Measurements from ENCODE around the gene NAV2. TPM values are rescaled to one million over a fixed set of nuclear protein-coding genes. Genes with fewer than 3 reads are reported as not detected.
"Not testable (repeated sequence)": the region's sequence is repeated elsewhere in the genome, so short reads cannot be mapped to it uniquely, and the experiment has no call there.

Gene NAV2
- total and polyA plus RNA-seq, 4 experiments from 2014 or later: 1.1 to 6.2 (median 4.2) TPM; not detected in 1

DNA sequence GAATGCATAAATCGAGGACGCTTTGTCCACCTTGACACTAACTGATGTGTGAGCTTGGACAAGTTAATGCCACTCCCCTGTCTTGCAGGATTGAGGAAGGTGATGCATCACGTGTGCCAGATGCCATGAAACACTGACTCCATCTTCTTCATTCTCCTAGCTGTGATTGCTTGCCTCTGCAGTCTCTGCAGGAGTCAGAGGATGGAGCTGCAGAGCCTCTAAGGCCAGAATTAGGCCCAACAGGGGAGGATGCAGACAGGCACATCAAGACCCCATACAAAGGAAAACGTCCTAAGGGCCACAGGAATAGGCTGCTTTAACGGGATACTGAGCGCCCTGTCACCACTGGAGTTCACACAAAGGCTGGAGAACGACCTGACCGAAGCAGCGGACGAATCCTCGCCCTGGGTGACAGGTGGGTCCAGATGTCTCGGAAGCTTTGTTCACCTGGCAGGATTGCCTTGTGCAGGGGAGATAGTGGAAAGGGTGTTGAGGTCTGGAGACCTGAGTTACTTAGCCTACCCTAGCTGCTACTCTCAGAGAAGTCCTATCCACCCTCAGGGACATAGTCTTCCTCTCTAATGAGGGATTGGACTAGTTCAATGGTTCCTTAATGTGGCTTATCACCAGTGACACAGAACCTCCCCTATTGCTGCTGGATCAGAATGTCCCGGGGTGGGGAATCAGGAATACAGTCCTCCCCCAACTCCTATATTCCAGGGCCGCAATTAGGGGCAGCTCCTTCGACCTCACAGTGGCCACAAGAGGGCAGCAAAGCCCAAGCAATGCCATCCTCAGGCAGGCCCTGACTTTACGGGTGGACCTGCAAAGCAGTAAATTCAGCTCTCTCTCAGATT lies 415.3 kb downstream of the NAV2 start:
- Mint-ChIP-seq H3K27me3 (peaks cover 2 to 5% of the 10 kb centered on the region in 2 donors), H3K9me3 (no peaks in the 10 kb centered on the region), H3K4me1 (peaks cover 6 to 14% (median 8%) of the 10 kb centered on the region in 4 donors), H3K27ac (peak overlapping the region in 1 of 7 donors; percentile 29), H3K36me3 (no peaks in the 10 kb centered on the region), H3K4me3 (no peak overlapping the region)
- Histone ChIP-seq H3K9me3 (ENCODE audit: control insufficient read depth in 1 of 2, low read length in 2 of 2) (no peaks in the 10 kb centered on the region), H3K36me3 (ENCODE audit: insufficient read depth, low read length) (no peaks in the 10 kb centered on the region), H3K27ac (ENCODE audit: low read depth, low read length) (no peak overlapping the region), H3K27me3 (ENCODE audit: insufficient read depth, low read length) (no peaks in the 10 kb centered on the region), H3K4me3 (ENCODE audit: low read length in 2 of 2) (no peak overlapping the region), H3K4me1 (ENCODE audit: insufficient read depth, low read length) (peaks cover 13% of the 10 kb centered on the region)
- intact Hi-C loops (cut with micrococcal nuclease): loop anchor here (1.0 to 5.0 kb wide), 5 partner anchors 209 to 545 kb away; no protein-coding TSS in a partner anchor
- CTCF ChIA-PET (ENCODE audit: partially characterized antibody): interaction anchor here (0.7 to 6.4 kb wide), 33 partner anchors 11 to 544 kb away, joined by 3 to 135 read pairs (median 6); no protein-coding TSS in a partner anchor
- POLR2A ChIA-PET (ENCODE audit: partially characterized antibody): interaction anchor here (1.0 kb wide), 2 partner anchors 226 to 227 kb away, joined by 4 to 5 read pairs; no protein-coding TSS in a partner anchor
- peak; percentile 62 to 69 (median 65) for DNase-seq

DNA sequence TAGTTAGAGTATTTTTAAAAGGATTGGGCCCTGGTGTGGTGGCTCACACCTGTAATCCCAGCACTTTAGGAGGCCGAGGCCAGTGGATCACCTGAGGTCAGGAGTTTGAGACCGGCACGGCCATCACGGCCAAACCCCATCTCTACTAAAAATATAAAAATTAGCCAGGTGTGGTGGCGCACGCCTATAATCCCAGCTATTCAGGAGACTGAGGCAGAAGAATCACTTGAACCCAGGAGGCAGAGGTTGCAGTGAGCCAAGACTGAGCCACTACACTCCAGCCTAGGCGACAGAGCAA lies 415.8 kb downstream of the NAV2 start:
- not testable (repeated sequence) for DNase-seq; H3K36me3 ChIP-seq (ENCODE audit: insufficient read depth, low read length); H3K36me3 Mint-ChIP-seq; H3K4me3 Mint-ChIP-seq; H3K27ac ChIP-seq (ENCODE audit: low read depth, low read length); H3K9me3 ChIP-seq (ENCODE audit: control insufficient read depth in 1 of 2, low read length in 2 of 2); H3K4me3 ChIP-seq (ENCODE audit: low read length in 2 of 2); H3K27me3 ChIP-seq (ENCODE audit: insufficient read depth, low read length); H3K27me3 Mint-ChIP-seq; H3K27ac Mint-ChIP-seq; H3K9me3 Mint-ChIP-seq
- H3K4me1 Mint-ChIP-seq: peaks cover 7 to 14% (median 8%) of the 10 kb centered on the region in 4 donors
- ChIA-PET CTCF (ENCODE audit: partially characterized antibody) (interaction anchor here (0.7 to 6.4 kb wide), 35 partner anchors 10 to 544 kb away, joined by 3 to 135 read pairs (median 6); no protein-coding TSS in a partner anchor), POLR2A (ENCODE audit: partially characterized antibody) (interaction anchor here (1.0 kb wide), 2 partner anchors 226 to 227 kb away, joined by 4 to 5 read pairs; no protein-coding TSS in a partner anchor)
- H3K4me1 ChIP-seq (ENCODE audit: insufficient read depth, low read length): peaks cover 13% of the 10 kb centered on the region
- intact Hi-C loops (cut with micrococcal nuclease): loop anchor here (1.0 to 5.0 kb wide), 5 partner anchors 209 to 544 kb away; no protein-coding TSS in a partner anchor

DNA sequence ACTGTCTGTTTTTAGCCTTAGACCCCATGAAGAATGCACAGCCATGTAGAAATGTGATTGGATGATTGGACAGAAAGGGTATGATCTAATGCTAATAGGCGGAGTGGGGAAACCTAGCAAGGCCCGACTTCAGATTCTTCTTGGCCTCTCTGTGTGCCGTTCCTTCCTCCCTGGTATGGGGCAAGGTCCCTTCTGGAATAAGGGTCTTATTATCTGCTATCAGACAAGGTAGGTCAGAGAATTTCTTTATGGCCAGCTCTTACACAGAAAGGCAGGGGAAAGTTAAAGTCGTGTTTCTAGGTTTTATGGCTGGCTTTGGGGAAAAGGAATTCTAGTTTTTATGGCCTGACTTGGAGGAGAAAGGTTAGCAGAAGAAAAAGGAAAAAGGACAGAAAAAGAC lies 417.0 kb downstream of the NAV2 start:
- no peak overlapping the region for H3K4me3 ChIP-seq (ENCODE audit: low read length in 2 of 2)
- Mint-ChIP-seq H3K4me1 (peaks cover 7 to 14% (median 8%) of the 10 kb centered on the region in 4 donors), H3K36me3 (no peaks in the 10 kb centered on the region), H3K9me3 (no peaks in the 10 kb centered on the region), H3K27me3 (peaks cover 8 to 11% of the 10 kb centered on the region in 2 donors), H3K4me3 (no peak overlapping the region), H3K27ac (peak overlapping the region in 1 of 7 donors; percentile 32)
- peaks cover 13% of the 10 kb centered on the region for H3K4me1 ChIP-seq (ENCODE audit: insufficient read depth, low read length)
- no peak for DNase-seq
- ChIA-PET CTCF (ENCODE audit: partially characterized antibody) (interaction anchor here (1.0 to 6.4 kb wide), 14 partner anchors 9 to 542 kb away, joined by 3 to 135 read pairs (median 10); no protein-coding TSS in a partner anchor), POLR2A (ENCODE audit: partially characterized antibody) (no interaction called here)
- H3K9me3 ChIP-seq (ENCODE audit: control insufficient read depth in 1 of 2, low read length in 2 of 2): no peaks in the 10 kb centered on the region
- peaks cover 6% of the 10 kb centered on the region for H3K27me3 ChIP-seq (ENCODE audit: insufficient read depth, low read length)
- H3K27ac ChIP-seq (ENCODE audit: low read depth, low read length): no peak overlapping the region
- intact Hi-C loops (cut with micrococcal nuclease): loop anchor here (2.0 to 5.0 kb wide), 2 partner anchors 208 to 543 kb away; no protein-coding TSS in a partner anchor
- H3K36me3 ChIP-seq (ENCODE audit: insufficient read depth, low read length): no peaks in the 10 kb centered on the region

DNA sequence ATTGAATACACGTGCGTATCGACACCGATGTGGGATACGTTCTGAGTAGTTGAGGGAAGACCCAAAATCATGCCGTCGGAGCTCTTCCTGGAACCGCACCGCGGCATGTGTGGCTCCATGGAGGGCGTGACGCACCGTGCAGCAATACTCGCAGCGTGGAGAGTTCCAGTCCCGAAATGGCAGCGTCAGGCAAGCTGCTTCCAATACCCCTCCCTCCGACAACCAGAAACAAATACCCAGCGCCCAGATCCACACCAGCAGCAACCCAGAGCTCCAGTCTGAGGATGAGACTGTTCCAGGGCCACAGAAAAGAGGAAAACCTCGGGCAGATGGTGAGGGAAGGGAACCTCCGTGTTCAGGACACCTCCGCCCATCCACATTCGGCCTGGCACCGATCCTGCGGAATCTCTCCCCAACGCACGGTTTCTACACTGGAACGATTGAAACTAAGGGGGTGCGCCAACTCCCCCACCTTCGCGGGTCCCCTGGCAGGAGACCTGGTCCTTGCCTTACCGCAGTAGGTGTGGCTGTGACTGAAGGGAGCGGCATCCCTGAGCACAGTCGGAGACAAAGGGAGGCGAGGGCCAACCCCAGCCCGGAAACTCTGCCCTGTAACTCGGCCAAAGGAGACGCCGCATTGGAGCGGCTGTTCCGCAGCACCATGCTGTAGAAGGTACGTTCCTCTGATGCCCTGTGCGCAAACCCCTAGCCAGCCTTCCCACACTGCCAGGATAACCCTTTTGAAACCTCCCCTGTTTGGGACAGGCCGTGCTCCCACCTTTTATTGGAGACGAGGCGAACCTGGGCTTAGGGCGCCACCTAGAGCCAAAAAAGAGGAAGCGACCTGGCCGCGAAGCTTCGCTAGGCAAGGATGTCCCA lies 419.4 kb downstream of the NAV2 start:
- Mint-ChIP-seq H3K27ac (peak overlapping the region in 2 of 7 donors; percentile 27 to 29), H3K27me3 (peaks cover 11% of the 10 kb centered on the region in 2 donors), H3K4me3 (peak overlapping the region; percentile 59 to 89 (median 83)), H3K9me3 (no peaks in the 10 kb centered on the region), H3K4me1 (peaks cover 7 to 14% (median 8%) of the 10 kb centered on the region in 4 donors), H3K36me3 (no peaks in the 10 kb centered on the region)
- Histone ChIP-seq H3K36me3 (ENCODE audit: insufficient read depth, low read length) (no peaks in the 10 kb centered on the region), H3K4me1 (ENCODE audit: insufficient read depth, low read length) (peaks cover 13% of the 10 kb centered on the region), H3K9me3 (ENCODE audit: control insufficient read depth in 1 of 2, low read length in 2 of 2) (no peaks in the 10 kb centered on the region), H3K27ac (ENCODE audit: low read depth, low read length) (no peak overlapping the region), H3K4me3 (ENCODE audit: low read length in 2 of 2) (peak overlapping the region; percentile 49 to 63), H3K27me3 (ENCODE audit: insufficient read depth, low read length) (peaks cover 7% of the 10 kb centered on the region)
- ChIA-PET CTCF (ENCODE audit: partially characterized antibody) (interaction anchor here (0.8 to 4.6 kb wide), 23 partner anchors 9 to 478 kb away, joined by 3 to 54 read pairs (median 4); no protein-coding TSS in a partner anchor), POLR2A (ENCODE audit: partially characterized antibody) (interaction anchor here (0.6 to 1.4 kb wide), 3 partner anchors 25 to 231 kb away, joined by 3 to 4 read pairs (median 3); no protein-coding TSS in a partner anchor)
- intact Hi-C loops (cut with micrococcal nuclease): loop anchor here (2.0 kb wide), 1 partner anchor 25 kb away; no protein-coding TSS in a partner anchor
- DNase-seq: peak in 4 of 5 donors; percentile 26 to 45 (median 37)

DNA sequence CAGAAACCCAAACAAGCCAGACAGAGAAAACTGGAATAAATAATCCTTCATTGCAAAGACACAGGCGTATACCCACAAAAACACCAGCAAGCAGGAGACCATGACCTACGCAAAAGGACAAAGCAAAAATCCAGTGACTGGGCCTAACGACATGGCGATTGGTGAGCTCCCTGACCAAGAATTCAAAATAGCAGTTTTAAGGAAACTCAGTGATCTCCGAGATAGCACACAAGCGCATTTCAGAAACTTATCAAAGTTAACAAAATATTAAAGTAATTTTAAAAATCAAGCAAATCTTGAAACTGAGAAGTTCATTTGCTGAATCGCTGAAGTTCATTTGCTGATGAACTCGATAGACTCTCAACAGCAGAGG lies 420.0 kb downstream of the NAV2 start:
- Mint-ChIP-seq H3K27me3 (peaks cover 11% of the 10 kb centered on the region in 2 donors), H3K36me3 (no peaks in the 10 kb centered on the region), H3K4me3 (peak overlapping the region; percentile 59 to 89 (median 83)), H3K27ac (peak overlapping the region in 1 of 7 donors; percentile 2), H3K9me3 (no peaks in the 10 kb centered on the region), H3K4me1 (peaks cover 7 to 14% (median 8%) of the 10 kb centered on the region in 4 donors)
- H3K27me3 ChIP-seq (ENCODE audit: insufficient read depth, low read length): peaks cover 7% of the 10 kb centered on the region
- intact Hi-C loops (cut with micrococcal nuclease): loop anchor here (2.0 kb wide), 1 partner anchor 24 kb away; no protein-coding TSS in a partner anchor
- CTCF ChIA-PET (ENCODE audit: partially characterized antibody): interaction anchor here (0.7 to 4.6 kb wide), 20 partner anchors 9 to 478 kb away, joined by 3 to 54 read pairs (median 4); no protein-coding TSS in a partner anchor
- no peaks in the 10 kb centered on the region for H3K36me3 ChIP-seq (ENCODE audit: insufficient read depth, low read length)
- peaks cover 13% of the 10 kb centered on the region for H3K4me1 ChIP-seq (ENCODE audit: insufficient read depth, low read length)
- POLR2A ChIA-PET (ENCODE audit: partially characterized antibody): interaction anchor here (0.6 kb wide), 1 partner anchor 168 kb away, joined by 3 read pairs; no protein-coding TSS in a partner anchor
- no peak for DNase-seq
- no peak overlapping the region for H3K4me3 ChIP-seq (ENCODE audit: low read length in 2 of 2)
- no peaks in the 10 kb centered on the region for H3K9me3 ChIP-seq (ENCODE audit: control insufficient read depth in 1 of 2, low read length in 2 of 2)
- H3K27ac ChIP-seq (ENCODE audit: low read depth, low read length): no peak overlapping the region

DNA sequence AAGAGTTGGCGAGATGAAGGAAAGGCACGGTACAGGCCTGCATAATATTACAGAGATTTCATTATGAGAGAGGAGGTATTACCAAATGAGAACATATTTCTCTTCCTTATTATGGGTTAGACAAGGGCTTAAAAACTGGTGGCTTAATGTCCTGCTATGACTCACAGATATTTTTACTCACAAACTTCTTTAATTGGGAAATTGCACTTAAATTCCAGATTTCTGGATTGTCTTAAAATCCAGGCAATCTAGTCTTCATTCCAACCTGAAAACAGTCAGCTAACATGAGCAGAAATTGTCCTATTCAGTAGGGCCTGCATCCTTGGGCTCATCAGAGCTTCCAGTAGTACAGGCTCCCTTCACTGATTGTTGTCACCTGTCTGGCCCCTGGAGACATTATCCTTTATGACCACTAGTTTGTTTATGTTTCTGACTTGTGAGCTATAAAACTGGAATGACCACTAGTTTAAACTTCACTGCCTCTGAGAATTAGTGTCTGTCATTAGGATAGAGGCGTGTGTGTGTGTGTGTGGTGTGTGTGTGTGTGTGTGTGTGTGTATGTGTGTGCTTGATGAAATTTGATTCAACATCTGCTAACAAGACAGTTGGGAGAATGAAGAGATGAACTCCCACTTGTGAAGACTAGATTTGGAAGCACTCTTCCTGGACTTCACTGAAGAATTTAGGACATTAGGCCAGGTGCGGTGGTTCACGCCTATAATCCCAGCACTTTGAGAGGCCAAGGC lies 422.5 kb downstream of the NAV2 start:
- intact Hi-C loops (cut with micrococcal nuclease): no loop called here
- ChIA-PET CTCF (ENCODE audit: partially characterized antibody) (interaction anchor here (0.9 to 4.6 kb wide), 5 partner anchors 9 to 219 kb away, joined by 3 to 54 read pairs (median 3); no protein-coding TSS in a partner anchor), POLR2A (ENCODE audit: partially characterized antibody) (no interaction called here)
- Histone ChIP-seq H3K27me3 (ENCODE audit: insufficient read depth, low read length) (peaks cover 7% of the 10 kb centered on the region), H3K4me3 (ENCODE audit: low read length in 2 of 2) (no peak overlapping the region), H3K9me3 (ENCODE audit: control insufficient read depth in 1 of 2, low read length in 2 of 2) (no peaks in the 10 kb centered on the region), H3K36me3 (ENCODE audit: insufficient read depth, low read length) (no peaks in the 10 kb centered on the region), H3K27ac (ENCODE audit: low read depth, low read length) (no peak overlapping the region), H3K4me1 (ENCODE audit: insufficient read depth, low read length) (peaks cover 13% of the 10 kb centered on the region)
- Mint-ChIP-seq H3K36me3 (no peaks in the 10 kb centered on the region), H3K27ac (no peak overlapping the region), H3K4me3 (no peak overlapping the region), H3K27me3 (peaks cover 18 to 22% of the 10 kb centered on the region in 2 donors), H3K9me3 (no peaks in the 10 kb centered on the region), H3K4me1 (peaks cover 7 to 14% (median 8%) of the 10 kb centered on the region in 4 donors)
- DNase-seq: no peak

Measured in CD4-positive, alpha-beta memory T cell (primary cell).